HG03066 (cell line): ENCODE results near the gene IVL.

ENCODE experiments used
- ATAC-seq: cut with Tn5 transposase; IDR thresholded peaks from one replicate; pipeline ENCODE4 v1.9.1; 2021; ENCODE audit warnings: low read depth; ENCODE audit not compliant: unreplicated experiment

The IVL gene, protein sequence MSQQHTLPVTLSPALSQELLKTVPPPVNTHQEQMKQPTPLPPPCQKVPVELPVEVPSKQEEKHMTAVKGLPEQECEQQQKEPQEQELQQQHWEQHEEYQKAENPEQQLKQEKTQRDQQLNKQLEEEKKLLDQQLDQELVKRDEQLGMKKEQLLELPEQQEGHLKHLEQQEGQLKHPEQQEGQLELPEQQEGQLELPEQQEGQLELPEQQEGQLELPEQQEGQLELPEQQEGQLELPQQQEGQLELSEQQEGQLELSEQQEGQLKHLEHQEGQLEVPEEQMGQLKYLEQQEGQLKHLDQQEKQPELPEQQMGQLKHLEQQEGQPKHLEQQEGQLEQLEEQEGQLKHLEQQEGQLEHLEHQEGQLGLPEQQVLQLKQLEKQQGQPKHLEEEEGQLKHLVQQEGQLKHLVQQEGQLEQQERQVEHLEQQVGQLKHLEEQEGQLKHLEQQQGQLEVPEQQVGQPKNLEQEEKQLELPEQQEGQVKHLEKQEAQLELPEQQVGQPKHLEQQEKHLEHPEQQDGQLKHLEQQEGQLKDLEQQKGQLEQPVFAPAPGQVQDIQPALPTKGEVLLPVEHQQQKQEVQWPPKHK

DNA sequence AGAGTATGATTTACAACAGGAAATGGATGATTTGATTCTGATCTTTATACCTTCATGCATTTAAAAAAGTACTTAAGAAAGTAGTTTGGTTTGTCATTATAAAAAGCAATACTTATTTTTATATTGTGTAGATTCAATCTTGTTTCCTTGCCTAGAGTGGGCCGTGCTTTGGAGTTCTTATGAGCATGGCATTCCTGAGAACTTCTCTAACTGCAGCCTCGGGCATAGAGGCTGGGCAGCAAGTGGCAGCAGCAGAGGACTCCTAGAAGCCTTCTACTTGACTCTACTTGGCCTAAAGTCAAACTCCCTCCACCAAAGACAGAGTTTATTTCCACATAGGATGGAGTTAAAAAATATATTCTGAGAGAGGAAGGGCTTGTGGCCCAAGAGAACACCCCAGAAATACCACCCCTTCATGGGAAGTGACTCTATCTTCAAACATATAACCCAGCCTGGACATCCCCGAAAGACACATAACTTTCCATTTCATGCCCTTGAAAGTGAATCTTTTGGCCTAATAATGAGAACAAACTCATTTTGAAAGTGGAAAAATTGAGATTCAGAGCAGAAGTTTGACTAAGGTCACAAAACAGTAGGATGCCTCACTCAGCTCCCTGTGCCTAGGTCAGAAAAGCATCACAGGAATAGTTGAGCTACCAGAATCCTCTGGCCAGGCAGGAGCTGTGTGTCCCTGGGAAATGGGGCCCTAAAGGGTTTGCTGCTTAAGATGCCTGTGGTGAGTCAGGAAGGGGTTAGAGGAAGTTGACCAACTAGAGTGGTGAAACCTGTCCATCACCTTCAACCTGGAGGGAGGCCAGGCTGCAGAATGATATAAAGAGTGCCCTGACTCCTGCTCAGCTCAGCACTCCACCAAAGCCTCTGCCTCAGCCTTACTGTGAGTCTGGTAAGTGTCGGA, at the start of gene IVL:
Gene IVL (plus strand): TSS at position 861 of the 916 bp plus-strand sequence. CDS start 1,252 bp downstream, outside the sequence.
- no peak for ATAC-seq

DNA sequence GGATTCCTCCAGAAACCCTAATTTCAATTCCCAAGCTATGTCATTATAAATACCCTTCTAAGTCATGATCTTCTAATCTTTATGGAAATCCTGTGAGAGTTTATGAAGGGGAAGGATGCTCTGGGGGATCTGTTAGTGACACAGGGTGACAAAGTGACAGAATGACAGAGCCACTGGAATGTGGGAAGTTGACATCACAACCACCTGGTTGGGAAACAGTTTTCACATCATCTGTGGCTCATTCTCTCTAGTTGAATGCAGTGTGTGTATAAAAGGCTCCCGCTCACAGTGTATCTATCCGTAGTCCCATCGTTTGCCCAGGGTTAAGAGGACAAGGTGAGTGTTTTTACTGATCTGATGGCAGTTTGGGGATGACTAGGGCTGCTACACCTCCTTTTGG, 48.6 kb upstream of the IVL start, which contains the start of gene LCE7A:
Gene LCE7A (plus strand): TSS at position 301 of the 400 bp plus-strand sequence. CDS start 702 bp downstream, outside the sequence.
- ATAC-seq = no peak

DNA sequence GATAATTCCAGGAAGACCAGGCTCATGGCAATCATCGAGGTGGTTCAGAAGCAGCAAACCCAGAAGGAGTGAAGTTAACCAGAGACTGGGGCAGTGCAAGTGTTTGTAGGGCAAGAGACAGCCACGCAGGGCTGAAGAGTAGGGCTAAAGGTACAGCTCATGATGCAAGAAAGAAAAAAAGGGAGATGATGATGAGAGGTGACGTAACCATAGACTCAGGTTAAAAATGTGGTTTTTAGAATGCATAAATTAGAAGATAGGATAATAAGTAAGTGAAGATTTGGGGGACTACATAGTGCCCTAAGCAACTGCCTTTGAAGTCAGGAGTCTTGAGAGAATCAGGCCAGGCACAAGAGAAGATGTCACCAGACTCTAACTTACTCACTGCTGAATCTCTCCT, 48.2 kb upstream of the IVL start:
- ATAC-seq = no peak

DNA sequence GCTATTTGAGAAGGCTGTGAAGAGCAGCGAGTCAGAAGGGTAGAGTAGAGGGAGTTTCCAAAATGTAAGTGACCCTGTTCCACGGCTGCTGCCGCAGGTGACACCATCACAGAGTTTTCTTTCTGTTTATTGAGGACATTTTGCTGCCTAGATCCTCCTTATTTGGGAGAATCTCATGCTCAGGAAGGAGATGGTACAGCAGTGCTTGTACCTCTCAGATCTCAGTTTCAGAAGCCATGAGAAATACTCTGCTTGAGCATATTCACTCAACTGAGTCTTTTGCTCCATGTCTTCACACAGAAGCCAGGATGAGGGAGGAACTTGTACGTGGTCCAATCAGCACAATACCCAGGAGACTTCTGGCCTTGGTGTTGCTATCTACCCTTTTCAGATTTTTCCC, 47.0 kb upstream of the IVL start:
- no peak for ATAC-seq

DNA sequence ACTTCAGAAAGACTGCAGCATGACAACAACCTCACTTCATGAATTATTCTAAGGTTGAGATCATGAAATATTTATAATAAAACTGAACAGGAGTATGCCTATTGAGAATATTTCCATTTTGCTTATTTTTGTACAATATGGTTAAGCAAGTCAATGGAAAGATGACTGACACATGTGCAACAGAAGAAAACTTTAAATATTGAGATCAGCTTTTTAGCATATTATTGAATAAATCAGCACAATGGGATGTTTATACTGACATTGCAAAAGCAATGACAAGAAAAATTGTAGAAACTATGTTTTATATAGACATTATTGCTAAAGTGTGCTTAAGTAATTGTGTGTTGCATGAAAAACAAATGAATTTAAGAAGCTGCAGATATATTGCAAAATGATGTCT, 43.9 kb upstream of the IVL start:
- ATAC-seq = no peak

DNA sequence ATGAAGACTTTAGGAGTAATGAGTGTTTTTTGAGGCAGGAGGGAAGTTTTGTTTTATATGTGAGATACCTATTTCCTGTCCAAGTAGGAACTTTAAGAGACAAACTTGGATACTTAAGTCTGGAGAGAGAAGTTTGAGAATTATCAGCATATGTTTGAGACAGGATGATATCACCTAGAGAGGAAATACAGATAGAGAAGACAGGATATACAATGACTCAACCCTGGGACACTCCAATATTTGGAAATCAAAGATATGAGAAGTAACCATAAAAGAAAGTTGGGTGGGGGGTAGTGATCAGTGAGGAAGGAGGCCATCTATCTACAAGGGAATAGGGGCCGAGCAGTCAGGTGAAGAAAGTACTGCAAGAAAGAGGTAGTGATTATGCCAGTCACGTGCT, 42.0 kb upstream of the IVL start:
- no peak for ATAC-seq

DNA sequence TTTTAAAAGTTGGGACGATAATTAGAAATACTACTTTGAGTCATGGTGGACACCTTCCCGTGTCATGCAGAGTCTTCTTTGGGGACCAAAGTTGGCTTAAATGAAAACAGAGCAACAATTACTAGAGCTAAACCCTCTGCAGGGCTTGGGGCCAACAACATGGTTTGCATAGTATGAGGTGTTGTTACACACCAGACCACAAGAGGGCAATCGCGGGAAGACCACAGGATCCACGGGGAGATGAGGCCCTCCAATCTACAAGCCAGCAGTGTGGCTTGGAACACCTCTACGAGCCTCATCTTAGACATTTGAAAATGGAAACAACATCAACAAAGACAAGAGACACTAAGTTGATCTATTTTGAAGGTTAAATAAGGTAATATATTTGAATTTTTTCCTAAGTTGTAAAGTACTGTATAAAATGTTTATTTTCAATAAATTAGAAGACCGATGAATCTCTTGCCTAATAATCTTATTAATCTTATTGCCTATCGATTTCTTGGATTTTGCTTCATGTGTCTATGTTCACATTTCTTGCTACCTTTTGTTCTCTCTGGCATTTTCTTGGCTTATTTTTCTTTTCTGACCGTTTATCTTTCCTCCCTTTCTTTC, 38.4 kb upstream of the IVL start:
- ATAC-seq = no peak

DNA sequence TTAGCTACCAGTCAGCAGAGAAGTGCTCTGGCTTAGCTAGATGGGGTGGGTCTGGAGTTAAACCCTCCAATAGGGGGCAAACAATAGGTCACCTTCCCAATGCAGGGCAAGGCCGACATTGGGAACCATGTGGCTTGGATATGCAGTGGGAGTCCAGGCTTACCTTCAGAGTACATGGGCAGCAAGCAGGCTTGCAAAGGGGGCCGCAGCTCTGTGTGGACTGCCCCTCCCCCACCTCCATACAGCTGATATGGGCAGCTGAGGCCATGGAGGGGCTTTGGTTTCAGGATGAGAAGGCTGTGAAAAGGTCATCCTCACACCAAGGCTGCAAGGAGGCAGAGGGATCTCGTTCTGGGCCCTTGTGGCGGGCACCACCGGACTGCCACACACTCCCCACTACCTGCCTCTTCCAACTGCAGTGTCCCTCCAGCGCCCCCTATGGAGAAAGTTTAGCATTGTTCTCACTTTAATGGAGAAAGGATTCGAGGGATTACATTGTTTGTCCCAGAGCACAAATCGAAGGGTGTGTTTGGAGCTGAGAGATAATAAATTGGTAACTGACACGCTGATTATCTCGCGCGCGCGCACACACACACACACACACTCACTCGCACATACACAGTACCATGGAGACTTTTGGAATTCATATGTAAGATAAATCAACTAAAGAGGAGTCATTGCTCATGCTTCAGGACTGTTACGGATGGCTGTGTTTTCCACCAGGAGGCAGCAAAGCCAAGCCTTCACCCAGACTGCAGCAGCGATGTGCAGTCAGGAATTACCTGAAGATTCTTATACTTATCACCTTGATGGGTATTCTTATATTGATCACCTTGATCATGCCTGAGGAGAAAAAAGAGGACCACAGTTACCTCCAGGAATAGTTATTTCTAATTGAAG, 37.3 kb upstream of the IVL start:
- ATAC-seq = no peak

DNA sequence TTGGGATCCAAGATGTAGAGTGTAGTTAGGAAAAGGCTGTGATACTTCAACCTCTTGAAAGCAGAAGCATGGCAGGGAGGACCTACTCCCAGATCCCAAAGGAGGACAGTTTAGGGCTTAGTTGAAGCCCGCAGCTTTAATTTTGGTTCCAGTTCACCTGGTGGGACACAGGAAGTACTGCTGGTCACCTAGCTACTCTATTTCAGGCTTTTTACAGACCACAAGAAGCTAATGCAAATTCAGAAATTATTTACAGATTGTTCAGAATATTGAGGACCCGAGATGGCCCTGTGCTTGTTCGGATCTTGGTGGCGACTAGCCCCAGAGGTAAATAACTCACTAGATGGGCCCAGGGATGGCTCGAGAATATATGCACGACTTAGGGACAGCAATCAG, 36.6 kb upstream of the IVL start:
- ATAC-seq = no peak

DNA sequence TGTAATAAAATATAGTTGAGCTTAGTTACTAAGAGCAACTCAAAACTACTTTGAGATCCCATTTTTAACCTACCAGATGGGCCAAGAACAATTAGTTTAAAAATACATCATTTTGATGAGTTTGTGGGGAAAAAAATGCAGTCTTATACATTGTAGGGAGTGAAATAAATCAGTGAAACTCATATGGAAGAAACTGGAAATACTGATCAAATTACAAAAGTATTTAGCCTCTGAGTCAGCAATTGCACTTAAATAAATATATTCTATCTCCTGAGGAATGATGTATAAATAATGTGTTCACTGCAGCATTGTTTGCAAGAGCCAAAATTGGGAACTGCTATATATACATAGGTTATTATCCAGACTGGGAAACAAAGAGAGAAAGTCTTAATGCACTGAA, 34.9 kb upstream of the IVL start:
- ATAC-seq = no peak

DNA sequence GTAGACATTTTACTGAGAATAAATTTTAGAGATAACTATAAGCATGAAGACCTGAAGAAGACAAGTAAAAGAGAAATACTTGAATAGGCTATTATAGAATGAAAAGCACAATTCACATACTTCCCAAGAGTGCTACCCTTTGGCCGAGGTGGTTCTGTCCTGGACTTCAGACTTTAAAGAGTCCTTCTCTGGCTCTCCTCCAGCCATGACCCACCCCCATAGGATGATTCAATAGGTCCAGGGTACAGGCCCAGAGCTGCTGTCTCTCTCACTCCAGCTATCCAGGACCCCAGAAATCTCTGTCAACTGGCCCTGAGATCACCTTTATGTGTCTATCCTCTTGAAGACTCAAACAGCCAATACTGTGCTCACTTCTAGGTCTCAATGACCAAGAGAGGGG, 31.5 kb upstream of the IVL start:
- no peak for ATAC-seq

DNA sequence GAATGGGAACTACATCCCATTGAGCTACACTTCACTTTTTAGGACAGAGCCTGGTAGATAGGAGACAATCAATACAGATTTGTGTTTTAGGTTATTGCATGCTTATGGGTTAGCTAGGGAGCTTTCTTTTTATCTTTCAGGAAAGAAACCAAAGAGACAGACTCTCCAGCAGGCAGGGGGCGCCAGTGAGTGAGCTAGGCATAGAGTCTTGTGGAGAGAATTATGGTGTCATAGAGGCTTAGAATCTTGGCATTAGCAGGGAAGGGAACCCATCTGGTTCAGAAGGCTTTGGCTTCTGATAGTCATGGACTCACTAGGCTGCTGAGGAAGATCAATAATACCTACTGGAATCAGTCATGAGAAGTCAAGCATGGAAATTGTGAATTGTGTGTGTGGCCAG, 30.3 kb upstream of the IVL start, which contains the start of gene SMCP:
Gene SMCP (plus strand): TSS at position 281 of the 400 bp plus-strand sequence. CDS start 6,101 bp downstream, outside the sequence.
- no peak for ATAC-seq

DNA sequence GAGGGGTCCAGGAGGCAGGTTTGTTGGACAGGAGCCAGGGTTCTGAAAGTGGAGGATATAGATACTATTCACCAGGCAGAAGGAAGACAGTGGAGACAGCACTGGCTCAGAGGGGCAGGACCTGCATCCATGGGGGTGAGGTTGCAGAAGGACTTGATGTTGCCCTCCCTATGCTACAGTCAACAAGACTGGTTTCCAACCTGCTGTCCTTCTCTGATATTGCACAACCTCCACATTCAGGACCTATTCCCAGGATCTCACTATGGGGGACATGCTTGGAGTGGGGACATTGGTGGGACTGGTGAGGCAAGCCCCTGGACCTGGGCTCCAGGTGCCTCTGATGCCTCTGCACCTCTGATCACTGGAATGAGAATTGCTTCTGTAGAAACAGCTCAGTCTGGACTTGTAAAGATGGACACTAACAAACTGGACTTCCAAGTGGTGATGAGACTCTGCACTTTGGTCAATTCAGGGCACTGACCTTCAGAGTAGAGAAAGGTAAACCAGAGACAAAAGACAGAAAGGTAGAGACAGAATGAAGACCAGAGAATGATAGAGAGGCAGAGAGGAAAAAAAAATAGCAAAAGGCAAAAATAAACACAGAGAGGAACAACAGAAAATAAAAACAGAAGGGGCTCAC, 28.7 kb upstream of the IVL start:
- no peak for ATAC-seq

DNA sequence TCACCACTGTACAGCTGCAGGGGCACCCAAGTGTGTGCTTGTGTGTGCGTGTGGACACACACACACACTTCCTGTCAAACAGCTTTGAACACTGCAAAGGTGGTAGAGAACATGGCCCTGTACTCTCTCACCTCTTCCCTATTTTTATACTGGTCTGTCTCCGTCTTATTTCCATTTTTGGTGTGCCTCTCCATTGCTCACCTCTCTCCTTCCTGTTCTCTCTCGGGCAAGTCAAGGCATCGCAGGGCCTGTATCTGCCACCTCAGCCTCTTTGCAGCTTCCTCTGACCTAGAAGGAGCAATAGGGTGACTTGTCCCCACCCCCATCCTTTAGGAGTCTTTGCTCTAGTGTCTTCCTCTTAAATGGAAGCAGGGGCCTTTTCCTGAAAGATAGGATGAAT, 28.0 kb upstream of the IVL start:
- ATAC-seq = no peak

DNA sequence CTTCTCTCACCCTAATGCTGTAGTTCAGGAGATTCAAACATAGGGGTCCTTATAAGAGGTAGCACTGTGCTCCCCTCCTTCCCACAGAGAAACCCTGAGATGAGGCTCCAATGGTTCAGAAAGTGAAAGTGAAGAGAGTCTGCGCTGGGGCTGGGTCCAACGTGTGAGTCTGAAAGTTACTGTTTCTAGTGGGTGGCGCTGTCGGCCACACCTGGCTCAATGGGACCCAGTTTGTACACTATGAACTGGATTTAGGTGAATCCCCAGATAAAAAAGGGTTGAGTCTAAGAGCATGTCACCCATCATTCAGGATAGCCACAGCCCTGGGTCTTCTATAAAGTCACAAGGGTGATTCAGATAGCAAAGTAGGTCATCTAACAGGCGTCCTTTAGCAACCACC, 27.4 kb upstream of the IVL start:
- peak; percentile 69 for ATAC-seq

DNA sequence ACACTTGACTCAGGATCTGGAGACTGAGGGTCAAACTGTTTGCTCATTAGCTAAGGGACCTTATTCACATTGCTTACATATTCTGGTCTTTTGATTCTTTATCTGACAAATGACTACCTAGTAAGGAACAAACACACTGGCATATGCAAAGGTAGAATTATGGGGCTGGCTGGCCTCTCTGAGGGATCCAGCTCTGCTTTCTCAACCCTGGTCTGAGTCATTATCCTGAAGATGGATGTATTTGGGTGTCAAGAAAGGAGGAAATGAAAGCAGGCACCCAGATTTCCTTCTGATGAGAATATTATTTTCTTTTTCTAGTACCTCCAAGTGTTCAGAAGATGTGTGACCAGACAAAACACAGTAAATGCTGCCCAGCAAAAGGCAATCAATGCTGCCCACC, 24.3 kb upstream of the IVL start:
- ATAC-seq = no peak

DNA sequence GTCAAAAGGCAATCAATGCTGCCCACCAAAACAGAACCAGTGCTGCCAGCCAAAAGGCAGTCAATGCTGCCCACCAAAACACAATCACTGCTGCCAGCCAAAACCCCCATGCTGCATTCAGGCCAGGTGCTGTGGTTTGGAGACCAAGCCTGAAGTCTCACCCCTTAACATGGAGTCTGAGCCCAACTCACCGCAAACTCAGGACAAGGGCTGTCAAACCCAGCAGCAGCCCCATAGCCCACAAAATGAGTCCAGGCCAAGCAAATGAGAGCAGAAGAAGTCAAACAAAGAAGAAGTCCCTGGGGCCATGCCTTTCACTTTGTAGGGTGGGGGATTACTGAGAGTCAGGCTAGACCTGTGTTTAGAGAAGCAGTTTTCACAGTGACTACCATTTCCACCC, 23.8 kb upstream of the IVL start:
- no peak for ATAC-seq

DNA sequence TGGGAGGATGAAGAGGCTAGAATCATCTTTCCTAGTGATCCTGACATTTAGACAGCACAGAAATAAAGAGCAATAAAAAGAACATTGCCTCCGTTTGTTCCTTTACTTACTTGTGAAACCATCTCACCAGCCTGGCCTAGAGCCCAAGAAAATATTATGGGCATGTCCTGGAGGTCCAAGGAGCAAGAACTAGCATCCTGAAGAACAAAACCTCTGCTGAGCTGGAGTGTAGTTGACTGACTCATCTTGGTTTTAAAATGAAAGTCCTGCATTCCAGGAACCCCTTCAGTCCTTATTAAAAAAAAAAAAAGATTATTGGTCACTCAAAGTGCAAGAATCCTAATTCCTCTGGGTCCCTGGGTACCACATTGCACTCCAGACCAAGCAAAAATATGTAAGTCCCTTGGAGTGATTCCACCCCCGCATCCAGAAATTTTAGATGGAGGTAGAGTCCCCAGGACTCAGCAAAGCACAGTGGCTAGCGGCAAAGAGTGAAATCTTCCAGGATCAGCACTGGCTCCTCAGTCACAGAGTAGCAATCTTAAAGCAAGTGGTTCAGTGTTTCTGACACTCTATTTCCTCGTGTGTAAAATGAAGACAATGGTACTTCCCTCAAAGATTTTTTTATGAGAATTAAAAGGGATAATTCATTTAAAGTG, 23.3 kb upstream of the IVL start:
- no peak for ATAC-seq

DNA sequence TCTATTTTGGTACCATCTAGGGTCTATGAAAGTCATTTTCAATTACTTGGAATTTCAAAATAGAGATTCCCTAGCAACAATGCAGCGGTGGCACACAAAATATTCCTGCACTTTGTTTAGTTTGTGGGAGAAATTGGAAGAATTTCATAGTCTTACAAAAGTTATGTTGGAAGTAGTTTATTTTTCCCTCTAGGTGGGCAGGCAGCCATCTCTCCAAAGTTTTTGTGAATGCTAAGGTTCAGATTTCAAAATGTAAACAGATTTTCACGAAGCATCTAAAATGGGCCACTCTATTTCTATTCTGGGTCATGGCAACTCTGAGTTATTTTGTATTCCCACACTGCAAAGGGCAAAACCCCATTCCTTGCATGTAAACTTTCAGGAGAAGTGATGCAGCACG, 22.3 kb upstream of the IVL start:
- no peak for ATAC-seq
